NOMO-1 treated with dmso at 0.1 percent for 144 hours (cell line): Measurements from ENCODE around the gene PTGDS.
A peak's percentile ranks its signal among the peaks of the same experiment; 100 is the strongest.
"Not testable (repeated sequence)": the region's sequence is repeated elsewhere in the genome, so short reads cannot be mapped to it uniquely, and the experiment has no call there.

Experiments
- DNase-seq: peaks from one replicate; lab custom pipeline; 2025; ENCODE audit not compliant: unreplicated experiment; lab: John Stamatoyannopoulos, UW

Gene PTGDS

GRCh38 chr9:136985853-136986252 lies 8.5 kb downstream of the PTGDS start:
- DNase-seq = no peak

DNA sequence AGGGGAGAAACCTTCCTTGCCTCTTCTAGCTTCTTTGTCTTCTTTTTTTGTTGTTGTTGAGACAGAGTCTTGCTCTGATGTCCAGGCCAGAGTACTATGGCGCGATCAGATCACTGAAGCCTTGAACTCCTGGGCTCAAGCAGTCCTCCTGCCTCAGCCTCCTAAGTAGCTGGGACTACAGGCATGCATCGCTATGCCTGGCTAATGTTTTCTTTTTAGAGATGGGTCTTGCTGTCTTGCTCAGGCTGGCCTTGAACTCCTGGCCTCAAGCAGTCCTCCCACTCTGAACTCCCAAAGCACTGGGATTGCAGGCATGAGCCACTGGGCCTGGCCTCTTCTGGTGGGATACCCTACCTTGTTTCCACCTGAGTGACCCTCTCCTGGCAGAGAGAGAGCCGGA lies 11.6 kb downstream of the PTGDS start:
- no peak for DNase-seq

DNA sequence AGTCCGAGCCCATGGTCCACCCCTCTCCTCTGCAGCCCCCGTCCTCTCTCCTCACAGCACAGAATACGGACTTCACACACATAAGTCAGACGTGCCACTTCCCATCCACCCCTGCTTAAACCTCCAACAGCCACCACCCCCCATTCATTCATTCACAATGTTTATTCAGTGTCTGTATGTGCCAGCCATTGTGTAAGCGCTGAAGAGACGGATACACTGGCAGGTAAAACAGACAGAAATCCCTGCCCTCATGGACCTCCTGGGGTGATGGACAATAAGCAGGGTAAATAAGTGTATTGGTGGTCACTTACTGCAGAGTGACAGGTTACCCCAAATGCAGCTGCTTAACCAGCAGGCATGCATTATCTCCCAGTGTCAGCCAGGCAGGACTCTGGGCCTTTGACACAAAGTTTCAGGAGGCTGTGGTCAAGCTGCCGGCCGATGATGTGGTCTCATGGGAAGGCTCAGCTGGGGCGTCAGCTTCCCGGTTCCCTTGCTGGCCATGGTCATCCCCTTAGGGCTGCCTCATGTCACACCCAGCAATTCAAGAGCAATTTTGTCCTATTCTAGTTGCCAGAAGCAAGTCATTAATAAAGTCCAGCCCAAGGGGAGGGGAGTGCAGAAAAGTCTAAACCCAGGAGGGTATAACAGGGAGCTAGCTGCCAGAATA lies 13.1 kb downstream of the PTGDS start:
- DNase-seq = no peak

DNA sequence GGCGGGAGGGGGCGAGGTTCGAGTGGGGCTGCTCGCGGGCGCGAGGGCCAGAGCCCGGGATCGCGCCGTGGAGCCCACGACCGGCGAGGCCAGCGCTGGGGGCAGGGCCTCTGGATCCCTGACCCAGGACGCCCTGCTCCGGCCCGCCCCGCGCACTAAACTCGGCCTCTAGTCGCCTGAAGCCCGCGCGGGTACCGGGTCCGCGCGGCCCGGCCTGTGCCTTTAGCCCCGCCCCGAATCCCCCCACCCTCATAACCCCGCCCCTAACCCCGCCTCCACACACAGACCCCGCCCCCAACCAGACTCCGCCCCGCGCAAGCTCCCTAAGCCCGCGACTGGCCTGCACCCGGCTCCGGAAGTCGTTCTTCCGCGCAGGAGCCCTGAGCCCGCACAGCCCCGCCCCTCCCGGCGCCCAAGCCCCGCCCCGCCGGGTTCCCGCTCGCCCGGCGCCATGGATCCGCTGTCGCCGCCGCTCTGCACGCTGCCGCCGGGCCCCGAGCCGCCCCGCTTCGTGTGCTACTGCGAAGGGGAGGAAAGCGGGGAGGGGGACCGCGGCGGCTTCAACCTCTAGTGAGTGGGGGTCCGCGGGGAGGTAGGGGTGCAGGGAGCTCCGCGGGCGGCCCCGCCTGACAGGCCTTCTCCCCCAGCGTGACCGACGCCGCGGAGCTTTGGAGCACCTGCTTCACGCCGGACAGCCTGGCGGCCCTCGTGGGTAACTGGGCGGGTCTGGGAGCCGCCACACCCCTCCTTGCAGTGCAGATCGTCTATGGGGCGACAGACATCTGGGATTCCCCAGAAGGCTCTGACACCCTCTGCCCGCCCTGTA lies 14.9 kb downstream of the PTGDS start, which contains the start of gene PAXX:
Gene PAXX, plus strand, starts transcription at position 430 of the 826 bp plus-strand sequence. Its CDS starts 22 bp downstream, at position 452.
- DNase-seq = peak; percentile 97

GRCh38 chr9:136992819-136993369 lies 15.6 kb downstream of the PTGDS start:
- DNase-seq = no peak

GRCh38 chr9:136994180-136994887 lies 17.0 kb downstream of the PTGDS start:
- DNase-seq = no peak

- no peak for DNase-seq
Measured at GRCh38 chr9:136994888-136995230, 17.6 kb downstream of the PTGDS start.

DNA sequence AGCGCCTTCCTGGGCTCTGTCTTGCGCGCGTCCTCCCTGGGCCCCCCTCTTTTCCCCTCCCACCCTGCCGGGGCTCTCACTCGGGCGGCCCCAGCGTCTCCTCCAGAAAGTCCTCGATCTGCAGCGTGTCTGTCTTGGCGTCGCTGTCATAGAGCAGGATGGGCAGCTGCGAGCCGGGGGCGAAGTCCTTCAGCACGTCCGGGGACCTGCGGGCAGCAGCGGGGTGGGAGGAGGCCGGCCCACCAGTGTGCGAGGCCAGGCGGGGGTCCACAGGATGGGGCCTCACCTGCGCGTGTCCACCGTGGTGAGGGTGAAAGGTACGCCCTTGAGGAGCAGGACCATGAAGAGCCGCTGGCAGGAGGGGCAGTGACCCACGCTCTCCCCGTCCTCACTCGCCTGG lies 18.1 kb downstream of the PTGDS start:
- no peak for DNase-seq

GRCh38 chr9:136995772-136996311 lies 18.5 kb downstream of the PTGDS start:
- no peak for DNase-seq

- DNase-seq = no peak
Measured at GRCh38 chr9:136996361-136997292, 19.3 kb downstream of the PTGDS start, which contains the start of gene CLIC3. TSS of gene CLIC3 (minus strand) at chr9:136996568. CDS start at chr9:136996543, 25 bp downstream.

DNA sequence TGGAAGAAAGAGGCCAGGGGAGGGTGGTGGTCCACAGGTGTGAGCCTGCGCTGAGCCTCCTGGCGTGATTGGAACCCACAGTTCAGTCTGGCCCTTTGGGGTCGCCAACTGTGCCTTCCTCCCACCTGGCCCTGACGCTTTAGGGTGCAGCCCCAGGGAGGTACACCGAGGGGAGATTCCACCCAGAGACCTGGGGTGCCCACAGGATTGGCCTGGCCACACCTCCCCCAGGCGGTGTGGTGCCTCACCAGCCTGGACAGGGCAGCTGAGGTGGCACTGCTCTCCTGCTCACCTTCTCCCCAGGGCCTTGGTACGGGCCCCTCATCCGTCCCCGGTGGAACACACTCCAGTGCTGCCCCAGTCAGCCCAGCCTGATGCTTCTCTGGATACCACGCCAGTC lies 20.1 kb downstream of the PTGDS start:
- no peak for DNase-seq

GRCh38 chr9:136997830-136998234 lies 20.5 kb downstream of the PTGDS start:
- no peak for DNase-seq

DNA sequence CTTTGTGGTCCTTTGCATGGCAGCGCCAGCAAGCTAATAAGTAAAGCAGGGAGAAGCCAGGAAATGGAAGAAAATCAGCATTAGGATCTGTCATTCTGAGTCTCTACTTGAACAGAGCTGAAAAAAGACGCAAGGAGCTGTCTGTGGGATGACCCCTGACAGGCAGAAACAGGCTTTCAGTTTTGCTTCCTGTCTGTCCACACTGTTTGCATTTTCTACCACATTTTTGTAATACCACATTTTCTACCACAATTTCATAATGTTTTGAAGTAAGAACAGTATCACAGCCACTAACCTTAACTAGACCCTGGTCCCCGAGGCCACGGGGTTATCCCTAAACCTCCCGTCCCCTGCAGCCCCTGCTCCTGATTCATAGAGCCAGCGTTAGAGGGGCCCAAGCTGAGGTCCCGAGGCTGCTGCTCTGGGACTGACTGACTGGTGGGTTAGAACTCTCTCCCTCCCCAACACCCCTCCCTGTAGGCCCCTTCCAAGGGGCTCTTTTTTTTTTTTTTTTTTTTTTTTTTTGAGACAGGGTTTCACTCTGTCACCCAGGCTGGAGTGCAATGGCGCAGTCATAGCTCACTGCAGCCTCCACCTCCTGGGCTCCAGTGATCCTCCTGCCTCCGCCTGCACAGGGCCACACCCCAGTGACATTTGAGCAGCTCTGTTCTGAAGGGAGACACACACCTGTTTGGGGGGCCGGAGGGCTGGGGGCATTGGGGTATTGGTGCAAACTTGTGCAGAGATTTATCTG lies 23.1 kb downstream of the PTGDS start:
- DNase-seq = peak; percentile 86

DNA sequence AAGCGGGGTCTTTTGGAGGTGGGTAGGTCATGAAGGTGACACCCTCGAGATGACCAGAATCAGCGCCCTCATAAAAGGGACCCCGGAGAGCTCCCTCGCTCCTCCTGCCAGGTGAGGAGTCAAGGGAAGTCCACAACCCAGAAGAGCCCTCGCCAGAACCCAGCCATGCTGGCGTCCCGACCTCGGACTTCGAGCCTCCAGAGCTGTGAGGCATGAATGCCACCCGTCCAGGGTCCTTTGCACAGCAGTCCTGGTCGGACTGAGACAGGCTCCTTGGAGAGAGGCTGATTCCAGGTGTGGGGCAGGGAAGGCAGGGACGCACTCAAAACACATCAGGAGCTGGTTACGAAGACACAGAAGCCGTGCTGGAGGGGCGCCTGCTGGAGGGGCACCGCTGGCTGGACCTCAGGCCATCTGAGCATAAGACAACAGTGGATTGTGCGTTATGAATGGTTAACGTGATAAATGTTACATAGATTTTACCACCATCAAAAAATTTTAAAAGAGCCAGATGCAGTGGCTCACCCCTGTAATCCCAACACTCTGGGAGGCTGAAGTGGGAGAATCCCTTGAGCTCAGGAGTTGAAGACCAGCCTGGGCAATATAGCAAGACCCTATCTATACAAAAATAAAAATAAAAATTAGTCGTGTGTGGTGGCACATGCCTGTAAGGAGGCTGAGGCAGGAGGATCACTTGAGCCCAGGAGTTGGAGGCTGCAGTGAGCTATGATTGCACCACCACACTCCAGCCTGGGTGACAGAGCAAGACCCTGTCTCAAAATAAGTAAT lies 24.7 kb downstream of the PTGDS start:
- DNase-seq = no peak

GRCh38 chr9:137002646-137003041 lies 25.3 kb downstream of the PTGDS start:
- no peak for DNase-seq

GRCh38 chr9:137004285-137004684 lies 27.0 kb downstream of the PTGDS start:
- DNase-seq = not testable (repeated sequence)

GRCh38 chr9:137006116-137007003 lies 29.1 kb downstream of the PTGDS start:
- no peak for DNase-seq
